WTC11 (cell line): ENCODE results near the gene UNC5A. TPM values are rescaled to one million over a fixed set of nuclear protein-coding genes. Genes with fewer than 3 reads are reported as not detected.

Experiments
- ATAC-seq: fragments of 200-7000 bp; cut with Tn5 transposase; 2 replicates; pipeline ENCODE4 v1.10.0; 2021; ENCODE audit warnings: mild to moderate bottlenecking, moderate library complexity
- CTCF ChIA-PET: fragments of 300-600 bp; sonication (Branson Sonifier 250); formaldehyde crosslinking; loops from one replicate; lab custom pipeline; 2021; ENCODE audit warnings: antibody characterized with exemption; lab: Charles Lee
- POLR2A ChIA-PET: fragments of 350-600 bp; sonication (Branson Sonifier 250); formaldehyde crosslinking; loops from one replicate; lab custom pipeline; 2021; ENCODE audit warnings: antibody characterized with exemption; lab: Charles Lee
- DNase-seq: peaks from one replicate; pipeline ENCODE4 v3.0.0; 2021; ENCODE audit warnings: low spot score
- H3K27ac Mint-ChIP-seq: 2 replicates; pipeline ENCODE4 v1.8.0; 2021; ENCODE audit warnings: mixed read lengths
- H3K27me3 Mint-ChIP-seq: 2 replicates; pipeline ENCODE4 v1.8.0; 2021; ENCODE audit warnings: low read depth, mild to moderate bottlenecking, moderate library complexity, mixed read lengths
- H3K36me3 Mint-ChIP-seq: 2 replicates; pipeline ENCODE4 v1.8.0; 2021; ENCODE audit warnings: mixed read lengths
- H3K4me1 Mint-ChIP-seq: 2 replicates; pipeline ENCODE4 v1.8.0; 2022; ENCODE audit warnings: mixed read lengths
- H3K4me3 Mint-ChIP-seq: 2 replicates; pipeline ENCODE4 v1.8.0; 2021; ENCODE audit warnings: mild to moderate bottlenecking, moderate library complexity, mixed read lengths
- H3K9me3 Mint-ChIP-seq: 2 replicates; pipeline ENCODE4 v1.8.0; 2021; ENCODE audit warnings: mixed read lengths
- ATF2 ChIP-seq: sonication (generic); formaldehyde crosslinking; IDR thresholded peaks from 2 replicates; pipeline ENCODE4 v1.8.1; 2022; ENCODE audit warnings: low read depth, missing genetic modification reagents, borderline replicate concordance
- CREM ChIP-seq: sonication (generic); formaldehyde crosslinking; IDR thresholded peaks from 2 replicates; pipeline ENCODE4 v1.8.1; 2022; ENCODE audit warnings: mild to moderate bottlenecking, missing genetic modification reagents, moderate library complexity
- EMX1 ChIP-seq: fragments of 250-450 bp; sonication (Bioruptor Pico); IDR thresholded peaks from 2 replicates; pipeline ENCODE4 v1.8.0; 2021; ENCODE audit warnings: mild to moderate bottlenecking
- FOXK1 ChIP-seq: sonication (generic); formaldehyde crosslinking; IDR thresholded peaks from 2 replicates; pipeline ENCODE4 v1.8.0; 2022; ENCODE audit warnings: mild to moderate bottlenecking, moderate library complexity, missing genetic modification reagents
- FOXP4 ChIP-seq: sonication (generic); formaldehyde crosslinking; IDR thresholded peaks from 2 replicates; pipeline ENCODE4 v1.8.0; 2022; ENCODE audit warnings: mild to moderate bottlenecking, missing genetic modification reagents
- GRHL2 ChIP-seq: fragments of 250-450 bp; sonication (Bioruptor Pico); IDR thresholded peaks from 2 replicates; pipeline ENCODE4 v1.8.0; 2022; ENCODE audit warnings: mild to moderate bottlenecking, moderate library complexity; ENCODE audit not compliant: insufficient replicate concordance, severe bottlenecking
- GTF2I ChIP-seq: fragments of 250-450 bp; sonication (Bioruptor Pico); conservative IDR thresholded peaks from 2 replicates; pipeline ENCODE4 v1.4.0; 2021; ENCODE audit warnings: mild to moderate bottlenecking
- JUN ChIP-seq: sonication (generic); formaldehyde crosslinking; IDR thresholded peaks from 2 replicates; pipeline ENCODE4 v1.8.0; 2023; ENCODE audit warnings: mild to moderate bottlenecking, missing genetic modification reagents
- MLX ChIP-seq: sonication (generic); formaldehyde crosslinking; IDR thresholded peaks from 2 replicates; pipeline ENCODE4 v1.8.1; 2023; ENCODE audit warnings: mild to moderate bottlenecking, missing genetic modification reagents, moderate library complexity
- USF1 ChIP-seq: sonication (generic); formaldehyde crosslinking; IDR thresholded peaks from 2 replicates; pipeline ENCODE4 v1.8.0; 2022; ENCODE audit warnings: mild to moderate bottlenecking, missing genetic modification reagents
- ZBTB21 ChIP-seq: sonication (generic); formaldehyde crosslinking; IDR thresholded peaks from 2 replicates; pipeline ENCODE4 v1.8.1; 2023; ENCODE audit warnings: mild to moderate bottlenecking, missing genetic modification reagents, borderline replicate concordance
- ZNF281 ChIP-seq: sonication (generic); formaldehyde crosslinking; IDR thresholded peaks from 2 replicates; pipeline ENCODE4 v1.8.0; 2023; ENCODE audit warnings: mild to moderate bottlenecking, missing genetic modification reagents
- ZNF416 ChIP-seq: fragments of 250-450 bp; sonication (Bioruptor Pico); IDR thresholded peaks from 2 replicates; pipeline ENCODE4 v1.9.0; 2021; ENCODE audit warnings: mild to moderate bottlenecking, inconsistent platforms
- total RNA-seq: library from RNA; stranded (reverse); gene quantifications from 3 replicates; pipeline ENCODE4 v1.2.3, GENCODE V29; 2021
- TF ChIP-seq, protein P1 (sequence below): sonication (generic); formaldehyde crosslinking; IDR thresholded peaks from 2 replicates; pipeline ENCODE4 v1.8.1; 2022; ENCODE audit warnings: low read depth, mild to moderate bottlenecking, moderate library complexity, missing genetic modification reagents, borderline replicate concordance
- TF ChIP-seq, protein P2 (sequence below): sonication (generic); formaldehyde crosslinking; IDR thresholded peaks from 2 replicates; pipeline ENCODE4 v1.8.1; 2023; ENCODE audit warnings: mild to moderate bottlenecking, missing genetic modification reagents, borderline replicate concordance
- TF ChIP-seq, protein P3 (sequence below): sonication (generic); formaldehyde crosslinking; IDR thresholded peaks from 2 replicates; pipeline ENCODE4 v1.8.0; 2023; ENCODE audit warnings: missing genetic modification reagents
- TF ChIP-seq, protein P4 (sequence below): fragments of 250-450 bp; sonication (Bioruptor Pico); IDR thresholded peaks from 2 replicates; pipeline ENCODE4 v1.9.0; 2021; ENCODE audit warnings: moderate library complexity, mild to moderate bottlenecking, inconsistent platforms, borderline replicate concordance
- TF ChIP-seq, protein P5 (sequence below): sonication (generic); formaldehyde crosslinking; IDR thresholded peaks from 2 replicates; pipeline ENCODE4 v1.8.1; 2022; ENCODE audit warnings: mild to moderate bottlenecking, missing genetic modification reagents, moderate library complexity, borderline replicate concordance

Gene UNC5A
- total RNA-seq, 1 experiment from 2014 or later: 10.2 TPM

DNA sequence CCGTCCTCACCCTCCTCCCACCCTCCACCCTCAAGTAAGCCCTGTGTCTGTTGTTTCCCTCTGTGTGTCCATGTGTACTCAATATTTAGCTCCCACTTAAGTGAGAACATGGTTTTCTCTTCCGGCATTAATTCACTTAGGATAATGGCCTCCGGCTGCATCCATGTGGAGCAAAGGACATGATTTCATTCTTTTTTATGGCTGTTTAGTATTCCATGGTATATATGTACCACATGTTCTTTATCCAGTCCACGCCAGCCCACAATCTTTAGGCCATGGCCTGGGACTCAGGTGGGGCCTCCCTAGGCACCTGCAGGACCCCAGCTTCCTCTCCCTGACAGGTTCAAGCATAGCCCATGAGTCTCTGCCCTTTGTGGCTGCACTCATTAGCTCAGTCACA, 22.9 kb downstream of the UNC5A start:
- Mint-ChIP-seq H3K4me1 (no peaks in the 10 kb centered on the region), H3K36me3 (no peaks in the 10 kb centered on the region), H3K27me3 (peaks cover 15% of the 10 kb centered on the region), H3K9me3 (0 out of 2 replicates have a peak, but pooled peaks cover 3% of the 10 kb centered on the region), H3K4me3 (no peak overlapping the region), H3K27ac (no peak overlapping the region)
- TF ChIP-seq CREM (no peak), GTF2I (CRISPR knock-in tag) (no peak), ATF2 (CRISPR knock-in tag) (no peak), MLX (CRISPR knock-in tag) (no peak), ZBTB21 (CRISPR knock-in tag) (no peak), ZNF281 (CRISPR knock-in tag) (no peak), GRHL2 (CRISPR knock-in tag) (no peak), JUN (CRISPR knock-in tag) (no peak), FOXK1 (CRISPR knock-in tag) (no peak), ZNF416 (CRISPR knock-in tag) (no peak), EMX1 (CRISPR knock-in tag) (no peak), FOXP4 (CRISPR knock-in tag) (no peak), USF1 (CRISPR knock-in tag) (no peak)
- TF ChIP-seq, protein P1, sequence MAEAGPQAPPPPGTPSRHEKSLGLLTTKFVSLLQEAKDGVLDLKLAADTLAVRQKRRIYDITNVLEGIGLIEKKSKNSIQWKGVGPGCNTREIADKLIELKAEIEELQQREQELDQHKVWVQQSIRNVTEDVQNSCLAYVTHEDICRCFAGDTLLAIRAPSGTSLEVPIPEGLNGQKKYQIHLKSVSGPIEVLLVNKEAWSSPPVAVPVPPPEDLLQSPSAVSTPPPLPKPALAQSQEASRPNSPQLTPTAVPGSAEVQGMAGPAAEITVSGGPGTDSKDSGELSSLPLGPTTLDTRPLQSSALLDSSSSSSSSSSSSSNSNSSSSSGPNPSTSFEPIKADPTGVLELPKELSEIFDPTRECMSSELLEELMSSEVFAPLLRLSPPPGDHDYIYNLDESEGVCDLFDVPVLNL (CRISPR knock-in tag): no peak
- TF ChIP-seq, protein P2, sequence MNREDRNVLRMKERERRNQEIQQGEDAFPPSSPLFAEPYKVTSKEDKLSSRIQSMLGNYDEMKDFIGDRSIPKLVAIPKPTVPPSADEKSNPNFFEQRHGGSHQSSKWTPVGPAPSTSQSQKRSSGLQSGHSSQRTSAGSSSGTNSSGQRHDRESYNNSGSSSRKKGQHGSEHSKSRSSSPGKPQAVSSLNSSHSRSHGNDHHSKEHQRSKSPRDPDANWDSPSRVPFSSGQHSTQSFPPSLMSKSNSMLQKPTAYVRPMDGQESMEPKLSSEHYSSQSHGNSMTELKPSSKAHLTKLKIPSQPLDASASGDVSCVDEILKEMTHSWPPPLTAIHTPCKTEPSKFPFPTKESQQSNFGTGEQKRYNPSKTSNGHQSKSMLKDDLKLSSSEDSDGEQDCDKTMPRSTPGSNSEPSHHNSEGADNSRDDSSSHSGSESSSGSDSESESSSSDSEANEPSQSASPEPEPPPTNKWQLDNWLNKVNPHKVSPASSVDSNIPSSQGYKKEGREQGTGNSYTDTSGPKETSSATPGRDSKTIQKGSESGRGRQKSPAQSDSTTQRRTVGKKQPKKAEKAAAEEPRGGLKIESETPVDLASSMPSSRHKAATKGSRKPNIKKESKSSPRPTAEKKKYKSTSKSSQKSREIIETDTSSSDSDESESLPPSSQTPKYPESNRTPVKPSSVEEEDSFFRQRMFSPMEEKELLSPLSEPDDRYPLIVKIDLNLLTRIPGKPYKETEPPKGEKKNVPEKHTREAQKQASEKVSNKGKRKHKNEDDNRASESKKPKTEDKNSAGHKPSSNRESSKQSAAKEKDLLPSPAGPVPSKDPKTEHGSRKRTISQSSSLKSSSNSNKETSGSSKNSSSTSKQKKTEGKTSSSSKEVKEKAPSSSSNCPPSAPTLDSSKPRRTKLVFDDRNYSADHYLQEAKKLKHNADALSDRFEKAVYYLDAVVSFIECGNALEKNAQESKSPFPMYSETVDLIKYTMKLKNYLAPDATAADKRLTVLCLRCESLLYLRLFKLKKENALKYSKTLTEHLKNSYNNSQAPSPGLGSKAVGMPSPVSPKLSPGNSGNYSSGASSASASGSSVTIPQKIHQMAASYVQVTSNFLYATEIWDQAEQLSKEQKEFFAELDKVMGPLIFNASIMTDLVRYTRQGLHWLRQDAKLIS: no peak
- TF ChIP-seq, protein P3, sequence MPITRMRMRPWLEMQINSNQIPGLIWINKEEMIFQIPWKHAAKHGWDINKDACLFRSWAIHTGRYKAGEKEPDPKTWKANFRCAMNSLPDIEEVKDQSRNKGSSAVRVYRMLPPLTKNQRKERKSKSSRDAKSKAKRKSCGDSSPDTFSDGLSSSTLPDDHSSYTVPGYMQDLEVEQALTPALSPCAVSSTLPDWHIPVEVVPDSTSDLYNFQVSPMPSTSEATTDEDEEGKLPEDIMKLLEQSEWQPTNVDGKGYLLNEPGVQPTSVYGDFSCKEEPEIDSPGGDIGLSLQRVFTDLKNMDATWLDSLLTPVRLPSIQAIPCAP (CRISPR knock-in tag): no peak
- TF ChIP-seq, protein P4, sequence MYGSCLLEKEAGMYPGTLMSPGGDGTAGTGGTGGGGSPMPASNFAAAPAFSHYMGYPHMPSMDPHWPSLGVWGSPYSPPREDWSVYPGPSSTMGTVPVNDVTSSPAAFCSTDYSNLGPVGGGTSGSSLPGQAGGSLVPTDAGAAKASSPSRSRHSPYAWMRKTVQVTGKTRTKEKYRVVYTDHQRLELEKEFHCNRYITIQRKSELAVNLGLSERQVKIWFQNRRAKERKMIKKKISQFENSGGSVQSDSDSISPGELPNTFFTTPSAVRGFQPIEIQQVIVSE: no peak
- TF ChIP-seq, protein P5, sequence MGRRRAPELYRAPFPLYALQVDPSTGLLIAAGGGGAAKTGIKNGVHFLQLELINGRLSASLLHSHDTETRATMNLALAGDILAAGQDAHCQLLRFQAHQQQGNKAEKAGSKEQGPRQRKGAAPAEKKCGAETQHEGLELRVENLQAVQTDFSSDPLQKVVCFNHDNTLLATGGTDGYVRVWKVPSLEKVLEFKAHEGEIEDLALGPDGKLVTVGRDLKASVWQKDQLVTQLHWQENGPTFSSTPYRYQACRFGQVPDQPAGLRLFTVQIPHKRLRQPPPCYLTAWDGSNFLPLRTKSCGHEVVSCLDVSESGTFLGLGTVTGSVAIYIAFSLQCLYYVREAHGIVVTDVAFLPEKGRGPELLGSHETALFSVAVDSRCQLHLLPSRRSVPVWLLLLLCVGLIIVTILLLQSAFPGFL (CRISPR knock-in tag): no peak
- DNase-seq (no peak), ATAC-seq (no peak)
- POLR2A ChIA-PET: no interaction called here
- CTCF ChIA-PET: no interaction called here
